HG02642 (cell line): ENCODE measurements around the gene KCNJ6.
"Not testable (repeated sequence)": the region's sequence is repeated elsewhere in the genome, so short reads cannot be mapped to it uniquely, and the experiment has no call there.

ENCODE experiments used
- ATAC-seq: cut with Tn5 transposase; IDR thresholded peaks from one replicate; pipeline ENCODE4 v1.9.1; 2021; ENCODE audit warnings: mild to moderate bottlenecking; ENCODE audit not compliant: unreplicated experiment, poor library complexity

KCNJ6 gene

GRCh38 chr21:37658817-37659458 is 257.3 kb downstream of the KCNJ6 start:
- no peak for ATAC-seq

GRCh38 chr21:37658121-37658816 is 258.0 kb downstream of the KCNJ6 start:
- ATAC-seq: no peak

GRCh38 chr21:37656899-37657298 is 259.4 kb downstream of the KCNJ6 start:
- no peak for ATAC-seq

GRCh38 chr21:37655611-37656300 is 260.5 kb downstream of the KCNJ6 start:
- no peak for ATAC-seq

- no peak for ATAC-seq
Observed at GRCh38 chr21:37654596-37654995, 261.7 kb downstream of the KCNJ6 start.

- no peak for ATAC-seq
Observed at GRCh38 chr21:37653201-37653600, 263.1 kb downstream of the KCNJ6 start.

GRCh38 chr21:37647781-37648180 is 268.5 kb downstream of the KCNJ6 start:
- ATAC-seq: no peak

- not testable (repeated sequence) for ATAC-seq
Observed at GRCh38 chr21:37646761-37647160, 269.5 kb downstream of the KCNJ6 start.

- no peak for ATAC-seq
Observed at GRCh38 chr21:37645848-37646247, 270.4 kb downstream of the KCNJ6 start.

GRCh38 chr21:37644636-37645035 is 271.6 kb downstream of the KCNJ6 start:
- no peak for ATAC-seq

GRCh38 chr21:37643862-37644261 is 272.4 kb downstream of the KCNJ6 start:
- ATAC-seq: not testable (repeated sequence)

GRCh38 chr21:37642493-37642892 is 273.8 kb downstream of the KCNJ6 start:
- ATAC-seq: no peak

GRCh38 chr21:37639756-37640155 is 276.5 kb downstream of the KCNJ6 start:
- ATAC-seq: no peak

GRCh38 chr21:37636152-37636860 is 280.0 kb downstream of the KCNJ6 start:
- no peak for ATAC-seq

GRCh38 chr21:37631319-37632117 is 284.7 kb downstream of the KCNJ6 start:
- ATAC-seq: peak; percentile 78

- ATAC-seq: no peak
Observed at GRCh38 chr21:37630872-37631271, 285.4 kb downstream of the KCNJ6 start.

GRCh38 chr21:37628362-37628761 is 287.9 kb downstream of the KCNJ6 start:
- no peak for ATAC-seq

- ATAC-seq: no peak
Observed at GRCh38 chr21:37627561-37627960, 288.7 kb downstream of the KCNJ6 start.

- ATAC-seq: no peak
Observed at GRCh38 chr21:37627074-37627473, 289.2 kb downstream of the KCNJ6 start.

GRCh38 chr21:37626320-37626719 is 289.9 kb downstream of the KCNJ6 start:
- ATAC-seq: no peak
